Effector CD4-positive, alpha-beta T cell (primary cell): Measurements from ENCODE around the gene RAB37.
A peak's percentile ranks its signal among the peaks of the same experiment; 100 is the strongest.

Experiments used
- DNase-seq: peaks from one replicate; pipeline ENCODE4 v3.0.0-alpha.2; 2020

The RAB37 gene

GRCh38 chr17:74746376-74746775 lies 9.3 kb downstream of the RAB37 start:
- DNase-seq = no peak

- no peak for DNase-seq
Observed at GRCh38 chr17:74746922-74747321, 9.9 kb downstream of the RAB37 start.

- DNase-seq = no peak
Observed at GRCh38 chr17:74748279-74748528, 11.1 kb downstream of the RAB37 start.

GRCh38 chr17:74748529-74749278 lies 11.6 kb downstream of the RAB37 start, which contains the start of gene NHERF1:
Gene NHERF1 (plus strand): TSS chr17:74748628. CDS start chr17:74748847, 219 bp downstream.
- DNase-seq = peak; percentile 90

GRCh38 chr17:74749279-74750038 lies 12.4 kb downstream of the RAB37 start:
- DNase-seq = no peak

- no peak for DNase-seq
Observed at GRCh38 chr17:74750039-74750326, 12.9 kb downstream of the RAB37 start.

GRCh38 chr17:74750327-74751069 lies 13.4 kb downstream of the RAB37 start:
- no peak for DNase-seq

GRCh38 chr17:74752415-74752814 lies 15.4 kb downstream of the RAB37 start:
- no peak for DNase-seq

GRCh38 chr17:74752822-74753401 lies 15.9 kb downstream of the RAB37 start:
- DNase-seq = no peak

GRCh38 chr17:74754832-74755231 lies 17.8 kb downstream of the RAB37 start:
- no peak for DNase-seq

GRCh38 chr17:74755533-74755932 lies 18.5 kb downstream of the RAB37 start:
- no peak for DNase-seq

GRCh38 chr17:74756891-74757290 lies 19.8 kb downstream of the RAB37 start:
- DNase-seq = no peak

GRCh38 chr17:74757502-74757901 lies 20.4 kb downstream of the RAB37 start:
- no peak for DNase-seq

GRCh38 chr17:74757931-74758847 lies 21.1 kb downstream of the RAB37 start:
- DNase-seq = no peak

- DNase-seq = no peak
Observed at GRCh38 chr17:74758848-74759168, 21.8 kb downstream of the RAB37 start.

GRCh38 chr17:74759243-74759801 lies 22.3 kb downstream of the RAB37 start:
- peak; percentile 37 for DNase-seq

- DNase-seq = no peak
Observed at GRCh38 chr17:74759941-74760340, 22.9 kb downstream of the RAB37 start.

GRCh38 chr17:74760404-74761105 lies 23.5 kb downstream of the RAB37 start:
- no peak for DNase-seq

- DNase-seq = no peak
Observed at GRCh38 chr17:74761419-74761818, 24.4 kb downstream of the RAB37 start.

- DNase-seq = no peak
Observed at GRCh38 chr17:74761931-74762330, 24.9 kb downstream of the RAB37 start.

GRCh38 chr17:74763565-74764387 lies 26.7 kb downstream of the RAB37 start:
- DNase-seq = no peak
